HCT116 (cell line): ENCODE results near the gene SLC16A10. TPM values are rescaled to one million over a fixed set of nuclear protein-coding genes. Genes with fewer than 3 reads are reported as not detected.

Experiments used
- ATAC-seq: fragments of 200-7000 bp; cut with Tn5 transposase; 2 replicates; pipeline ENCODE4 v1.9.1; 2020; ENCODE audit warnings: mild to moderate bottlenecking, moderate library complexity
- BruUV-seq: library from RNA; stranded (reverse); fragments of 400-500 nt; replicated peaks from 2 replicates; lab custom pipeline; 2021; lab: Mats Ljungman, UMichigan
- CTCF ChIA-PET: fragments of 300-600 bp; sonication (Branson Sonifier 250); formaldehyde crosslinking; loops from one replicate; lab custom pipeline; 2021; ENCODE audit warnings: antibody characterized with exemption; lab: Charles Lee
- POLR2A ChIA-PET: fragments of 300-600, 350-600 bp; sonication (Branson Sonifier 250); formaldehyde crosslinking; loops from one replicate; lab custom pipeline; 2021; ENCODE audit warnings: antibody characterized with exemption; lab: Charles Lee
- RAD21 ChIA-PET, 2 experiments: fragments of 300-600 bp; sonication (Branson Sonifier 250); formaldehyde crosslinking; loops; one replicate each; lab custom pipeline; 2023; ENCODE audit warnings: low total read pairs in 2 of 2; ENCODE audit not compliant: uncharacterized antibody in 2 of 2, unreplicated experiment in 2 of 2, low non-redundant PET in 1 of 2; lab: Charles Lee
- DNase-seq: peaks from one replicate; pipeline ENCODE4 v3.0.0-alpha.2; 2010; ENCODE audit warnings: low read depth, low spot score
- H2AFZ ChIP-seq: fragments of 200-600 bp; shearing (Covaris generic), sonication (generic); 2 replicates; pipeline ENCODE4 v1.6.1; 2017; ENCODE audit warnings: low read depth, mixed run types, mixed read lengths, antibody characterized with exemption, low read length; ENCODE audit not compliant: poor library complexity, severe bottlenecking
- H3K27ac ChIP-seq: 2 replicates; pipeline ENCODE4 v1.5.1; 2012; ENCODE audit warnings: low read depth, low read length
- H3K27me3 ChIP-seq: fragments of 200-600 bp; sonication (generic); 2 replicates; pipeline ENCODE4 v1.6.1; 2016; ENCODE audit warnings: mixed run types, low read length, mixed read lengths; ENCODE audit not compliant: insufficient read depth
- H3K36me3 ChIP-seq, 2 experiments: fragments of 200-500 bp in 1 of 2; fragments of 200-600 bp in 1 of 2; sonication (Bioruptor generic) in 1 of 2; sonication (generic) in 1 of 2; 2 replicates each; pipeline versions ENCODE4 v1.5.1 to v1.6.1; 2014 to 2016; ENCODE audit warnings: low read length in 2 of 2, inconsistent platforms in 1 of 2, mixed read lengths in 1 of 2, mixed run types in 1 of 2; ENCODE audit not compliant: insufficient read depth in 2 of 2, control insufficient read depth in 1 of 2
- H3K4me1 ChIP-seq, 2 experiments: fragments of 200-600 bp in 1 of 2; sonication (generic) in 1 of 2; 2 replicates each; pipeline versions ENCODE4 v1.5.1 to v1.6.1; 2012 to 2017; ENCODE audit warnings: low read length in 2 of 2, inconsistent platforms in 1 of 2, mild to moderate bottlenecking in 1 of 2, mixed read lengths in 1 of 2, mixed run types in 1 of 2, moderate library complexity in 1 of 2; ENCODE audit not compliant: insufficient read depth in 2 of 2, control insufficient read depth in 1 of 2
- H3K4me2 ChIP-seq: fragments of 200-600 bp; sonication (generic); 2 replicates; pipeline ENCODE4 v1.6.1; 2017; ENCODE audit warnings: mixed run types, low read length, mixed read lengths
- H3K4me3 ChIP-seq, 2 experiments: fragments of 200-600 bp in 1 of 2; sonication (generic) in 1 of 2; replicated peaks in 1 of 2; 2 replicates each; pipeline ENCODE4 v1.5.1; 2011 to 2016; ENCODE audit warnings: low read length in 2 of 2, control low read depth in 1 of 2, low read depth in 1 of 2, mild to moderate bottlenecking in 1 of 2, mixed read lengths in 1 of 2, mixed run types in 1 of 2
- H3K79me2 ChIP-seq: fragments of 200-600 bp; sonication (generic); 2 replicates; pipeline ENCODE4 v1.6.1; 2017; ENCODE audit warnings: mild to moderate bottlenecking, mixed run types, low read length, moderate library complexity, mixed read lengths; ENCODE audit not compliant: insufficient read depth
- H3K9ac ChIP-seq: fragments of 200-600 bp; sonication (generic); 2 replicates; pipeline ENCODE4 v1.6.1; 2016; ENCODE audit warnings: low read length, mixed read lengths
- H3K9me2 ChIP-seq: fragments of 200-600 bp; sonication (generic), shearing (Covaris generic); 2 replicates; pipeline ENCODE4 v1.6.1; 2017; ENCODE audit warnings: mixed run types, mild to moderate bottlenecking, moderate library complexity; ENCODE audit not compliant: insufficient read depth
- H3K9me3 ChIP-seq, 2 experiments: fragments of 200-500 bp in 1 of 2; fragments of 200-600 bp in 1 of 2; sonication (Bioruptor generic) in 1 of 2; sonication (generic) in 1 of 2; 2 replicates each; pipeline ENCODE4 v1.6.1; 2014 to 2017; ENCODE audit warnings: low read length in 2 of 2, mixed read lengths in 2 of 2, inconsistent platforms in 1 of 2, low read depth in 1 of 2, mild to moderate bottlenecking in 1 of 2, mixed run types in 1 of 2, moderate library complexity in 1 of 2; ENCODE audit not compliant: control insufficient read depth in 1 of 2, insufficient read depth in 1 of 2
- H4K20me1 ChIP-seq: fragments of 200-600 bp; sonication (generic), shearing (Covaris generic); 2 replicates; pipeline ENCODE4 v1.6.1; 2017; ENCODE audit warnings: mixed run types, mild to moderate bottlenecking, moderate library complexity; ENCODE audit not compliant: insufficient read depth
- CEBPB ChIP-seq: IDR thresholded peaks from 2 replicates; pipeline ENCODE4 v1.6.1; 2012; ENCODE audit warnings: low read depth
- EGR1 ChIP-seq: IDR thresholded peaks from 2 replicates; pipeline ENCODE4 v1.6.1; 2012; ENCODE audit warnings: low read depth
- EZH2 ChIP-seq: fragments of 200-600 bp; sonication (generic); IDR thresholded peaks from 2 replicates; pipeline ENCODE4 v1.6.1; 2017; ENCODE audit warnings: antibody characterized with exemption, mixed run types
- EZH2phosphoT487 ChIP-seq: fragments of 200-600 bp; IDR thresholded peaks from 2 replicates; pipeline ENCODE4 v1.6.1; 2018; ENCODE audit warnings: antibody characterized with exemption, borderline replicate concordance
- FOSL1 ChIP-seq: IDR thresholded peaks from 2 replicates; pipeline ENCODE4 v1.6.1; 2012; ENCODE audit warnings: low read depth
- JUND ChIP-seq: IDR thresholded peaks from 2 replicates; pipeline ENCODE4 v1.6.1; 2012
- POLR2AphosphoS5 ChIP-seq: IDR thresholded peaks from 2 replicates; pipeline ENCODE4 v1.6.1; 2011; ENCODE audit warnings: mild to moderate bottlenecking, low read depth, low read length, moderate library complexity
- RAD21 ChIP-seq: IDR thresholded peaks from 2 replicates; pipeline ENCODE4 v1.6.1; 2012; ENCODE audit warnings: low read depth, mild to moderate bottlenecking
- SP1 ChIP-seq: IDR thresholded peaks from 2 replicates; pipeline ENCODE4 v1.6.1; 2012; ENCODE audit warnings: low read depth
- SRF ChIP-seq: IDR thresholded peaks from 2 replicates; pipeline ENCODE4 v1.6.1; 2012; ENCODE audit warnings: low read depth
- TCF7L2 ChIP-seq: IDR thresholded peaks from 2 replicates; pipeline ENCODE4 v1.7.0; 2011; ENCODE audit warnings: borderline replicate concordance, inconsistent platforms; ENCODE audit not compliant: insufficient read depth, insufficient read length; ENCODE audit errors: extremely low read depth
- ZFX ChIP-seq: fragments of 450-650 bp; IDR thresholded peaks from 2 replicates; pipeline ENCODE4 v1.6.1; 2017
- ZNF274 ChIP-seq: fragments of 200-500 bp; sonication (Bioruptor generic); IDR thresholded peaks from 2 replicates; pipeline ENCODE4 v1.6.1; 2014; ENCODE audit warnings: mild to moderate bottlenecking, low read depth, low read length, inconsistent platforms
- intact Hi-C: fragments of 100-400 bp; cut with micrococcal nuclease; formaldehyde crosslinking; loops from 2 replicates; pipeline ENCODE4 v1.10.0; 2022
- total RNA-seq: library from RNA; stranded (reverse); gene quantifications from one replicate; pipeline ENCODE4 v1.2.1, GENCODE V29; 2021; ENCODE audit not compliant: unreplicated experiment
- TF ChIP-seq, protein P1 (sequence below): IDR thresholded peaks from 2 replicates; pipeline ENCODE4 v1.6.1; 2011; ENCODE audit warnings: mild to moderate bottlenecking, low read length, moderate library complexity; ENCODE audit not compliant: insufficient replicate concordance; ENCODE audit errors: extremely low read depth
- TF ChIP-seq, protein P2 (sequence below): IDR thresholded peaks from 2 replicates; pipeline ENCODE4 v1.6.1; 2012

Gene SLC16A10
- total RNA-seq, 1 experiment from 2014 or later, result 8.3 TPM

DNA sequence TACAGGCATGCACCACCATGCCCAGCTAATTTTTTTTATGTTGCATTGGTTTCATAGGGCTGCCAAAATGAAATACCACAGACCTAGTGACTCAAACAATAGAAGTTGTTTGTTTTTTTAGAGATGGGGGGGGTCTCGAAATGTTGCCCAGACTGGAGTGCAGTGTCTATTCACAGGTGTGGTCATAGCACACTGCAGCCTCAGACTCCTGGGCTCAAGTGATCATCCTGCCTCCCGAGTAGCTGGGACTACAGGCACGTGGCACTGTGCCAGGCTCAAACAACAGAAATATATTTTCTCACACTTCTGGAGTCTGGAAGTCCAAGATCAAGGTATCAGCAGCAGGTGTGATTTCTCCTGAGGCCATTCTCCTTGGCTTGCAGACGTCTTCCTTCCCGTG, 6.6 kb upstream of the SLC16A10 start:
- CTCF ChIA-PET, result no interaction called here
- DNase-seq (no peak), ATAC-seq (no peak)
- intact Hi-C loops, result no loop called here
- Histone ChIP-seq H4K20me1 (no peaks in the 10 kb centered on the region), H3K79me2 (no peaks in the 10 kb centered on the region), H3K9ac (no peak overlapping the region), H3K9me2 (no peaks in the 10 kb centered on the region), H3K4me3 (no peak overlapping the region), H3K4me2 (no peak overlapping the region), H3K27ac (no peak overlapping the region), H3K36me3 (no peaks in the 10 kb centered on the region), H3K4me1 (no peaks in the 10 kb centered on the region), H2AFZ (no peak overlapping the region), H3K27me3 (no peaks in the 10 kb centered on the region), H3K9me3 (no peaks in the 10 kb centered on the region)
- RAD21 ChIA-PET, result no interaction called here
- no peak for TF ChIP-seq FOSL1
- TF ChIP-seq EGR1, result no peak
- TF ChIP-seq SP1, result no peak
- TF ChIP-seq POLR2AphosphoS5, result no peak
- TF ChIP-seq JUND, result no peak
- TF ChIP-seq, protein P1, sequence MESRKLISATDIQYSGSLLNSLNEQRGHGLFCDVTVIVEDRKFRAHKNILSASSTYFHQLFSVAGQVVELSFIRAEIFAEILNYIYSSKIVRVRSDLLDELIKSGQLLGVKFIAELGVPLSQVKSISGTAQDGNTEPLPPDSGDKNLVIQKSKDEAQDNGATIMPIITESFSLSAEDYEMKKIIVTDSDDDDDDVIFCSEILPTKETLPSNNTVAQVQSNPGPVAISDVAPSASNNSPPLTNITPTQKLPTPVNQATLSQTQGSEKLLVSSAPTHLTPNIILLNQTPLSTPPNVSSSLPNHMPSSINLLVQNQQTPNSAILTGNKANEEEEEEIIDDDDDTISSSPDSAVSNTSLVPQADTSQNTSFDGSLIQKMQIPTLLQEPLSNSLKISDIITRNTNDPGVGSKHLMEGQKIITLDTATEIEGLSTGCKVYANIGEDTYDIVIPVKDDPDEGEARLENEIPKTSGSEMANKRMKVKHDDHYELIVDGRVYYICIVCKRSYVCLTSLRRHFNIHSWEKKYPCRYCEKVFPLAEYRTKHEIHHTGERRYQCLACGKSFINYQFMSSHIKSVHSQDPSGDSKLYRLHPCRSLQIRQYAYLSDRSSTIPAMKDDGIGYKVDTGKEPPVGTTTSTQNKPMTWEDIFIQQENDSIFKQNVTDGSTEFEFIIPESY, result no peak
- no peak for TF ChIP-seq TCF7L2
- no peak for TF ChIP-seq RAD21
- TF ChIP-seq EZH2phosphoT487, result no peak
- POLR2A ChIA-PET, result no interaction called here
- BruUV-seq, result no TSS peak

DNA sequence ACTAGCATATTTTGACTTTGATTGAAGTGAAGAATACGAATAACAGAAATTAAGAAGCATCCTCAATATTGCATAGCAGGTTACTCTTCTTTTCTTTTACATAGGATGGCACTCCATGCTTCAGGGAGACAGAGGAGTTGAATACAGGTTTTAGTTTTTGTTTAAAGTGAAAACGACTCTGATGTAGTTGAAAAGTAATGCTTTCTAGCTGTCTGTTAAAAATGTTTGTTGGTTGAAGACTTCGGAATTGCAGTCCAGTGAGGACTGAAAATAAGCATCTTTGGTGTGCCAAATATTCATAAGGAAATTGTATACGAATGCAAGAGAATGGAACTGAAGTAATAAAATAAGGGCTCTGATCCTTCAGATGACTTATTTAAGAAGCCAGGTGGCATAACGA, 618 bp upstream of the SLC16A10 start:
- Histone ChIP-seq H3K27ac (no peak overlapping the region), H3K36me3 (no peaks in the 10 kb centered on the region), H3K4me2 (peak overlapping the region; percentile 95), H3K4me1 (peaks cover 0 to 17% of the 10 kb centered on the region in 2 experiments; a peak in 3 of 4 replicates), H3K4me3 (peak overlapping the region; percentile 68 to 81), H3K27me3 (no peaks in the 10 kb centered on the region), H2AFZ (peak overlapping the region; percentile 55), H3K9me2 (no peaks in the 10 kb centered on the region), H3K9me3 (no peaks in the 10 kb centered on the region), H3K79me2 (no peaks in the 10 kb centered on the region; the same call in 1 of the 2 replicates), H3K9ac (peak overlapping the region; percentile 62), H4K20me1 (no peaks in the 10 kb centered on the region)
- RAD21 ChIA-PET, result no interaction called here
- no peak for TF ChIP-seq JUND
- TF ChIP-seq SRF, result no peak
- TF ChIP-seq, protein P1, result no peak
- TF ChIP-seq SP1, result no peak; the same call in 1 of the 2 replicates
- TF ChIP-seq ZFX, result no peak
- no peak for TF ChIP-seq CEBPB
- TF ChIP-seq, protein P2, sequence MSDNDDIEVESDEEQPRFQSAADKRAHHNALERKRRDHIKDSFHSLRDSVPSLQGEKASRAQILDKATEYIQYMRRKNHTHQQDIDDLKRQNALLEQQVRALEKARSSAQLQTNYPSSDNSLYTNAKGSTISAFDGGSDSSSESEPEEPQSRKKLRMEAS, result no peak
- TF ChIP-seq EGR1, result no peak
- TF ChIP-seq ZNF274, result no peak
- TF ChIP-seq EZH2, result no peak
- CTCF ChIA-PET, result no interaction called here
- POLR2A ChIA-PET, result no interaction called here
- ATAC-seq (no peak), DNase-seq (no peak)
- intact Hi-C loops, result no loop called here
- no TSS peak for BruUV-seq
